ENCODE measurements around the gene SLC4A7.

DNA sequence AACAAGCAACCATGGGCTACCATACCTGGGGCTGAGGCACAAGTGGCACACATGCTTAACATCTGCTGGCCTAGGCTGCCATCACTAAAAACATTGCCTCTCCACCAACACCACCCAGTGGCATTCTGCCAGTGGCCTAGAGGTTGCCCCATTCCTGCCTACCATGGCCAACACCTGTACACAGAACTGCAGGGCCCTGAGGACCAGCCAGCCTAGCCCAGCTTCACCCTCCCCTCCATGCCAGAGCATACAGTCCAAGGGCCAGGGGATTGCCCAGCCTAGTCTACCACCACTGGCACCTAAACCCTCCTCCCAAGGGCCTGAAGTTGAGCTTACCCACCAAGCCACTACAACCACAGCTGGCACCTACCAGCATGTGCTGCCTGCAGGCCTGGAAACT lies 150.3 kb downstream of the SLC4A7 start:
- TF ChIP-seq POLR2A (IDR thresholded peaks at IDR 0.05; ENCODE audit: low read length), result no peak
- TF ChIP-seq GATA1 (IDR thresholded peaks at IDR 0.05; ENCODE audit: low read depth, low read length), result no peak

Data from erythroblast (primary cell).